Tibial artery (tissue), 4 donors: Measurements from ENCODE around the gene CDV3.

Experiments used
- DNase-seq, 2 donors: peaks; one replicate each; pipeline ENCODE4 v3.0.0-alpha.2; 2019
- H3K27ac ChIP-seq, 2 donors: fragments of 200-600 bp; sonication (generic) in 1 of 2; 1 replicate in 1 of 2; 2 replicates in 1 of 2; pipeline ENCODE4 v1.5.1; 2018 to 2019; ENCODE audit warnings: mild to moderate bottlenecking in 1 of 2
- H3K27me3 ChIP-seq, 2 donors: fragments of 200-600 bp; sonication (generic) in 1 of 2; one replicate each; pipeline versions ENCODE4 v1.5.1 to v1.6.0; 2016 to 2019
- H3K36me3 ChIP-seq, 3 donors: fragments of 200-600 bp; sonication (generic) in 2 of 3; one replicate each; pipeline ENCODE4 v1.5.1; 2016 to 2019; ENCODE audit warnings: mild to moderate bottlenecking in 2 of 3
- H3K4me1 ChIP-seq, 4 donors: fragments of 200-600 bp; sonication (generic) in 2 of 4; 1 replicate in 3 of 4; 2 replicates in 1 of 4; pipeline ENCODE4 v1.5.1; 2016 to 2019
- H3K4me3 ChIP-seq, 2 donors: fragments of 200-600 bp; sonication (generic) in 1 of 2; 1 replicate in 1 of 2; 2 replicates in 1 of 2; pipeline ENCODE4 v1.5.1; 2018 to 2019; ENCODE audit warnings: mild to moderate bottlenecking in 2 of 2
- H3K9me3 ChIP-seq, 3 donors: fragments of 200-600 bp; sonication (generic) in 1 of 3; one replicate each; pipeline ENCODE4 v1.5.1; 2016 to 2019
- intact Hi-C: fragments of 100-400 bp; cut with DNase I; formaldehyde crosslinking; loops from one replicate; pipeline ENCODE4 v1.15.0; 2023; ENCODE audit warnings: low total_unique reads
- TF ChIP-seq, protein P1 (sequence below), 2 experiments: fragments of 200-600 bp in 1 of 2; fragments of 450-650 bp in 1 of 2; IDR thresholded peaks; one replicate each; pipeline ENCODE4 v1.5.1; 2017 to 2019; ENCODE audit warnings: antibody characterized with exemption in 2 of 2, mild to moderate bottlenecking in 1 of 2, moderate library complexity in 1 of 2

CDV3 gene

GRCh38 chr3:133591271-133591742, 17.8 kb downstream of the CDV3 start:
- no peak for DNase-seq
- no peak overlapping the region for H3K4me3 ChIP-seq
- H3K27ac ChIP-seq = no peak overlapping the region
- H3K36me3 ChIP-seq = peaks cover 35 to 40% (median 40%) of the 10 kb centered on the region in 3 donors
- no peaks in the 10 kb centered on the region for H3K27me3 ChIP-seq
- TF ChIP-seq, protein P1, sequence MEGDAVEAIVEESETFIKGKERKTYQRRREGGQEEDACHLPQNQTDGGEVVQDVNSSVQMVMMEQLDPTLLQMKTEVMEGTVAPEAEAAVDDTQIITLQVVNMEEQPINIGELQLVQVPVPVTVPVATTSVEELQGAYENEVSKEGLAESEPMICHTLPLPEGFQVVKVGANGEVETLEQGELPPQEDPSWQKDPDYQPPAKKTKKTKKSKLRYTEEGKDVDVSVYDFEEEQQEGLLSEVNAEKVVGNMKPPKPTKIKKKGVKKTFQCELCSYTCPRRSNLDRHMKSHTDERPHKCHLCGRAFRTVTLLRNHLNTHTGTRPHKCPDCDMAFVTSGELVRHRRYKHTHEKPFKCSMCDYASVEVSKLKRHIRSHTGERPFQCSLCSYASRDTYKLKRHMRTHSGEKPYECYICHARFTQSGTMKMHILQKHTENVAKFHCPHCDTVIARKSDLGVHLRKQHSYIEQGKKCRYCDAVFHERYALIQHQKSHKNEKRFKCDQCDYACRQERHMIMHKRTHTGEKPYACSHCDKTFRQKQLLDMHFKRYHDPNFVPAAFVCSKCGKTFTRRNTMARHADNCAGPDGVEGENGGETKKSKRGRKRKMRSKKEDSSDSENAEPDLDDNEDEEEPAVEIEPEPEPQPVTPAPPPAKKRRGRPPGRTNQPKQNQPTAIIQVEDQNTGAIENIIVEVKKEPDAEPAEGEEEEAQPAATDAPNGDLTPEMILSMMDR (IDR thresholded peaks at IDR 0.05) = no peak
- H3K4me1 ChIP-seq = peaks cover 0 to 4% (median 1%) of the 10 kb centered on the region in 4 donors
- intact Hi-C loops = no loop called here
- H3K9me3 ChIP-seq = no peaks in the 10 kb centered on the region

- Histone ChIP-seq H3K27me3 (no peaks in the 10 kb centered on the region), H3K36me3 (peaks cover 21 to 25% (median 24%) of the 10 kb centered on the region in 3 donors), H3K4me1 (peaks cover 0 to 4% (median 1%) of the 10 kb centered on the region in 4 donors), H3K27ac (no peak overlapping the region), H3K4me3 (no peak overlapping the region), H3K9me3 (no peaks in the 10 kb centered on the region)
- no peak for DNase-seq
- intact Hi-C loops = no loop called here
- TF ChIP-seq, protein P1 (IDR thresholded peaks at IDR 0.05) = no peak
Measured at GRCh38 chr3:133592843-133593242, 19.4 kb downstream of the CDV3 start.

GRCh38 chr3:133593243-133593642, 19.8 kb downstream of the CDV3 start:
- Histone ChIP-seq H3K4me3 (no peak overlapping the region), H3K27ac (no peak overlapping the region), H3K36me3 (peaks cover 17 to 22% (median 22%) of the 10 kb centered on the region in 3 donors), H3K4me1 (peaks cover 0 to 4% (median 1%) of the 10 kb centered on the region in 4 donors), H3K9me3 (no peaks in the 10 kb centered on the region), H3K27me3 (no peaks in the 10 kb centered on the region)
- TF ChIP-seq, protein P1 (IDR thresholded peaks at IDR 0.05) = no peak
- DNase-seq = no peak
- intact Hi-C loops = no loop called here

DNA sequence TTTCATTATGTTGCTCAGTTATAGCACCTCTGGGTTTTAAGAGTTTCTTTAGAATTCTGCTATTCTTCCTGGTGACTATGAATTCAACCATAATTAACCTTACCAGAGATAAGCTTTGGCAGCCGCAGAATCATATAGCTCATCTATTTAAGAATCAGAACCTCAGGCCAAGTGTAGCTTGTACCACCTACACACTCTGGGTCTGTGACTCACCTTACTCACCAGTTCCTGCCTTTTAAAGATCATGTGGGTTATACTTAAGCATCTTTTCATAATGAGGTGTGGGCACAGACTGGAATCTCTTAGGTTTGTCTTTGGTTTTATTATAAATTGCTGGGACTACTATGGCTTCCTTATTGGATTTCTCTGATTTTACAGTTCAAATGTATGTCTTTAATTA, 21.9 kb downstream of the CDV3 start:
- no peak overlapping the region for H3K4me3 ChIP-seq
- TF ChIP-seq, protein P1 (IDR thresholded peaks at IDR 0.05) = no peak
- DNase-seq = no peak
- no peaks in the 10 kb centered on the region for H3K27me3 ChIP-seq
- no peaks in the 10 kb centered on the region for H3K9me3 ChIP-seq
- peaks cover 0 to 3% (median 0%) of the 10 kb centered on the region in 4 donors for H3K4me1 ChIP-seq
- no peak overlapping the region for H3K27ac ChIP-seq
- peaks cover 2 to 9% (median 7%) of the 10 kb centered on the region in 3 donors for H3K36me3 ChIP-seq
- intact Hi-C loops = no loop called here

DNA sequence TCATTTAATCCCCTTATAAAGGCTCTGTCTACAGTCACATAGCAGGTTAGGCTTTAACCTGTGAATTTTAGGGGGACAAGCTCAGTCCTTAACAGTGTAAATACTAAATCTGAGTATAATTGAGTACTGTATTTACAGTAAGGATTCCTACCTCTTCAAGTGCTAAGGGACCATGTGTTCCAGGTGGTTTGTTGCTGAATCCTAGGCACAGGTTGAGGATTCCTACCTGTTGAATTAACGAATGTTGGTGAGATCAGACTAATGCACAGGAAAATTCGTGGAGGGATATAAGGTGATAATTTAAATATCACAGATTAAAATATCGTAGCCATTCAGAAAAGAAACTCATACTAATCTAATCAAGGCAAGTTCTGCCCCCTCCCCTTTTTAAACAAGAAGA, 24.9 kb downstream of the CDV3 start:
- H3K36me3 ChIP-seq = peaks cover 0 to 13% (median 11%) of the 10 kb centered on the region in 3 donors
- no peak for DNase-seq
- no peak overlapping the region for H3K27ac ChIP-seq
- H3K4me1 ChIP-seq = no peaks in the 10 kb centered on the region
- TF ChIP-seq, protein P1 (IDR thresholded peaks at IDR 0.05) = no peak
- no peaks in the 10 kb centered on the region for H3K9me3 ChIP-seq
- intact Hi-C loops = no loop called here
- no peak overlapping the region for H3K4me3 ChIP-seq
- no peaks in the 10 kb centered on the region for H3K27me3 ChIP-seq

- TF ChIP-seq, protein P1 (IDR thresholded peaks at IDR 0.05) = no peak
- Histone ChIP-seq H3K27ac (no peak overlapping the region), H3K36me3 (peaks cover 0 to 15% (median 11%) of the 10 kb centered on the region in 3 donors), H3K4me1 (no peaks in the 10 kb centered on the region), H3K4me3 (no peak overlapping the region), H3K9me3 (no peaks in the 10 kb centered on the region), H3K27me3 (no peaks in the 10 kb centered on the region)
- intact Hi-C loops = no loop called here
- DNase-seq = no peak
Measured at GRCh38 chr3:133599280-133599679, 25.8 kb downstream of the CDV3 start.
